Upper lobe of left lung (tissue), 4 donors: Measurements from ENCODE around the gene EBF4.

Source experiments
- EP300 ChIP-seq, 4 donors: sonication (generic); formaldehyde crosslinking; IDR thresholded peaks; one replicate each; pipeline ENCODE4 v1.5.1; 2017; ENCODE audit warnings: antibody characterized with exemption in 4 of 4, control low read depth in 2 of 4
- POLR2A ChIP-seq, 4 donors: fragments of 450-650 bp; IDR thresholded peaks; one replicate each; pipeline ENCODE4 v1.5.1; 2016 to 2017; ENCODE audit warnings: antibody characterized with exemption in 4 of 4, mild to moderate bottlenecking in 2 of 4
- TF ChIP-seq, protein P1 (sequence below), 6 experiments: fragments of 450-650 bp in 4 of 6; fragments of 200-600 bp in 2 of 6; sonication (generic) in 2 of 6; IDR thresholded peaks; one replicate each; pipeline ENCODE4 v1.5.1; 2016 to 2019; ENCODE audit warnings: antibody characterized with exemption in 6 of 6

DNA sequence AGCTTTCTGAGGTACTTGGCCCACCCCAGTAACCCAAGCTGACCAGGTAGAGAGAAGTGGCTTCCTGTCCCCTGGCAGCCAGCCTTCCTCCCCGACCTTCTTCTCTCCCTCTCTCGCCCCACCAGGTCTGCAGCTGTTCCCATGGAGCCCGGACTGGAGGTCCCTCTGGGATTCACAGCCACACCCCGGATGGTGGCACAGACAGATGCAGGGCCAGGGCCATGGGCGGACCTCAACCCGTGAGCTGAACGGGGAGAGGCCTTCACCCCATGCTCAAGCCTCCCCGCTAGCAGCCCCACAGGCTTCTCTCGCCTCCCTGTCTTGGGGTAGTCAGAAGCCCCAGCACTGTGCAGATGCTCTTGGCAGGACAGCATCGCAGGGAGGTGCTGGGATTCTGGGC lies 66.6 kb downstream of the EBF4 start:
- TF ChIP-seq, protein P1, sequence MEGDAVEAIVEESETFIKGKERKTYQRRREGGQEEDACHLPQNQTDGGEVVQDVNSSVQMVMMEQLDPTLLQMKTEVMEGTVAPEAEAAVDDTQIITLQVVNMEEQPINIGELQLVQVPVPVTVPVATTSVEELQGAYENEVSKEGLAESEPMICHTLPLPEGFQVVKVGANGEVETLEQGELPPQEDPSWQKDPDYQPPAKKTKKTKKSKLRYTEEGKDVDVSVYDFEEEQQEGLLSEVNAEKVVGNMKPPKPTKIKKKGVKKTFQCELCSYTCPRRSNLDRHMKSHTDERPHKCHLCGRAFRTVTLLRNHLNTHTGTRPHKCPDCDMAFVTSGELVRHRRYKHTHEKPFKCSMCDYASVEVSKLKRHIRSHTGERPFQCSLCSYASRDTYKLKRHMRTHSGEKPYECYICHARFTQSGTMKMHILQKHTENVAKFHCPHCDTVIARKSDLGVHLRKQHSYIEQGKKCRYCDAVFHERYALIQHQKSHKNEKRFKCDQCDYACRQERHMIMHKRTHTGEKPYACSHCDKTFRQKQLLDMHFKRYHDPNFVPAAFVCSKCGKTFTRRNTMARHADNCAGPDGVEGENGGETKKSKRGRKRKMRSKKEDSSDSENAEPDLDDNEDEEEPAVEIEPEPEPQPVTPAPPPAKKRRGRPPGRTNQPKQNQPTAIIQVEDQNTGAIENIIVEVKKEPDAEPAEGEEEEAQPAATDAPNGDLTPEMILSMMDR (IDR thresholded peaks at IDR 0.05): no peak
- TF ChIP-seq EP300 (IDR thresholded peaks at IDR 0.05): no peak
- no peak for TF ChIP-seq POLR2A (IDR thresholded peaks at IDR 0.05)
